ENCODE data around the gene DNM3.

The DNM3 gene

DNA sequence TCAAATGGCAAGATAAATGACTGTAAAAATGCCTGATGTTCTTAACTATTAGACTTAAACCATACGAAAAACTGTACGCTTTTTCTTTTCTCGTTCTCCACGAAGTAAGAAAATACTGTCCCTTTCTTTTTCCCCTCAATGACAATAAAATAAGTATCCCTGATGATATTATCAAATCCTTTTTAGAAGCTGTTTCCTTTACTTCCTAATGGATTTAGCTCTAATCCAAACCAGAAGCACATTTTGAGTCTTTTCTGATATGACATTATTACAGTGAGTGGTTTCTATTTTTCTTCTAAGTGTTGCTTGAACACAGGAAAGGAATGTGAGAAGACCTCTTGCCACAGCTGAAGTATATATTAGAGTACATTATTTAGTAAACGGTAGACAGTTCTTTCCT, 32.4 kb downstream of the DNM3 start:
- DNase-seq: no peak

DNA sequence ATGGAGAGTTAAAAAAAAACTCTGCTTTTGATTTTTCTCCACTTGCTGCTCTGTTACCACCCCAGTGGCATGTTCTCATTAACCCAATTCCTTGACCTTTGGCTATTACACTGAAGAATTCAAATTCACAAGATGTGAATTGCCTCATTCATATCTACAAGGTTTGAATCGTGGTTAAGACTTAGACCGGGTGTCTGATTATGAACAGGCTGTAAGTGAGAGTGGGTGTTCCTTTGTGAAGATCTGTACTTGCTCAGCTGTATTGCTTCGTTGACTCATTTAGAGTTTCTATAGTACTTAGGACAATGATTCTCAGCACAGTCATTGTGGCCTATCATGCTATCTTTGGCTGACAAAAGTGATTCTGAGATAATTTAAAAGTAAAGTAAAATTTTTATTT, 36.4 kb downstream of the DNM3 start:
- no peak for DNase-seq

DNA sequence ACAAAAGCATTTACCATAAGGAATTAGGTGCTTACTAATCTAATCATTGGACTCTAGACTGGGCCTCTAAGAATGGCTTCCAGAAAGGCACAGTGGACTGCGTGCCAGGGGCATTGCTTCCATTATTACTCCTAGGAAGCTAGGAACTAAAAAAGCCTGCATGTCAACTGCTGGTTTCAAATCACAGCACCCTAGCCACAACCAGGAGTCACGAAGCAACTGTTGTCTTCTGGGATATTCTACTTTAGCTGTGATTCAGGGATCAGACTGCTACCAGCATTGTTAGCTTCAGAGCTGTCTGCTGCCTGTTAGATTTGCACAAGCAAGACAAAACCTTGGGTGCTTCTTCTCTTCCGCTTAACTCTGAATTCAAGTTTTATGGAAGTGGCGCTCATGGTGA, 38.3 kb downstream of the DNM3 start:
- DNase-seq: no peak

DNA sequence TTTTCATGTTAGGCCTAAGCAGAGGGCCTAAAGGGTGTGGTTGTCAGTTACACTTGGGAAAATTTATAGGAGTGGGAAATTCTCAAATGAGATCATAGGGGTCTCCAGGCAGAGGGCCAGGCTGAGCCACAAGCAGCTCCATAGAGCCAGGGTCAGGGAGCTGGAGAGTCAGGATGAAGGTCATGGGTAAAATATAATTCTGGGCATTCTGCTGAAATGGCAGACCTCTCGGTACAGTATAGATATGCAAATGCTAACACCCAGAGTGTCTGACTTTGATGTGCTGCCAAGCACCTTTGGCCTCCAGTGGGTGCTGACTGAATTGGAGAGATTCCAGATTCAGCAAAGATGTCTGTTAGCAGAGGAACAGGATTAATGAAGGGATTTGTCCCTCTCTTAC, 40.1 kb downstream of the DNM3 start:
- DNase-seq: no peak

DNA sequence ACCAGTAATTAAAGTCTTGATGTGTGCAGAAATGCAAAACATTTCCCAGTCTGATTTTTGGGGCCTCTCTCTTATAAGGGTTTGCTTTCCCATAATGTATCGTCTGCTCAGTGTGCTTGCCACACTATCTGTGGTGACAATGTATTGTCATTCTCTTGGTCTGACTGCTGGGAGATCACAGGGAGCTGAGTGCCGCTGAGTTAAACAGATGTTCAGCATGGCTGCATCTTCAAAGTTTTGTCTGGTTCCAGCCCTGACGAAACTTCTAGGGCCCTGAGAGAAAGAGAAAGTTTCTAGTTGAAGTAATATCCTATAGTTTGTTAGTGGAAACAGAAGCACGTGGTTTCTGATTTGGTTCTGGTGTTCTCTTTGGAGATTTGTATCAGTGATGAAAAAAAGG, 42.6 kb downstream of the DNM3 start:
- DNase-seq: no peak

DNA sequence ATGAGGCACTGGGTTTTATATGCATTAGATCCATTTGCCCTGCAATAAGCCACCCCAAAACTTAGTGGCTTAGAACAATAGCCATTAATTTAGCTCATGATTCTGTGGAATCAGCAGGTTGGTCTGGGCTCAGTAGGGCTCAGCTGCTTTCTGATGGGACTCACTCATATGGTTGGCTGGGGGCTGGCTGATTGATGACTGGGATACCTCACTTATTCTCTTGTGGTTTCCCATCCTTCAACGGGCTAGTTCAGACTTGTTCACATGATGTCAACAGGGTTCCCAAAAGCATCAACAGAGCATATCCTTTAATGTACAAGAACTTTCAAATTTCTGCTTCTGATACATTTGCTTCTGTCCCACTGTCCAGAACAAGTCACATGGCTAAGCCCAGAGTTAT, 43.2 kb downstream of the DNM3 start:
- no peak for DNase-seq

DNA sequence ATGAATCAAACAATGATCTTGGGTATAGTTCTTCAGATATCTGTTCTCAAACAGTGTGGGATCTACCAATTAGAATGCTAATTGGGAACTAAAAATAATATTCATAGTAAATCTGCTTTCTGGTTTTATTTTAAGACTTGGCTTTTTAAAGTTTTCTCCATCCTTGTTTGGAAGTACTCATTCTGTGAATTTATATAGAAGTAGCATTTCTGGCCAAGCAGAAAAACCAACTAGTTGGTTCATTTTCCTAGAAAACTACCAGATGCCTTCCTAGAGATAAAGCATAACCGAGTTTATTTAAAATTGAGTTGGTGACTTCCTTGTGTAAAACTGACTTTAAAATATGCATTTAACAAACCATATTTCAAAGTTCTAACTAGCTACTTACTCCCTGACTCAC, 48.8 kb downstream of the DNM3 start:
- DNase-seq: no peak

DNA sequence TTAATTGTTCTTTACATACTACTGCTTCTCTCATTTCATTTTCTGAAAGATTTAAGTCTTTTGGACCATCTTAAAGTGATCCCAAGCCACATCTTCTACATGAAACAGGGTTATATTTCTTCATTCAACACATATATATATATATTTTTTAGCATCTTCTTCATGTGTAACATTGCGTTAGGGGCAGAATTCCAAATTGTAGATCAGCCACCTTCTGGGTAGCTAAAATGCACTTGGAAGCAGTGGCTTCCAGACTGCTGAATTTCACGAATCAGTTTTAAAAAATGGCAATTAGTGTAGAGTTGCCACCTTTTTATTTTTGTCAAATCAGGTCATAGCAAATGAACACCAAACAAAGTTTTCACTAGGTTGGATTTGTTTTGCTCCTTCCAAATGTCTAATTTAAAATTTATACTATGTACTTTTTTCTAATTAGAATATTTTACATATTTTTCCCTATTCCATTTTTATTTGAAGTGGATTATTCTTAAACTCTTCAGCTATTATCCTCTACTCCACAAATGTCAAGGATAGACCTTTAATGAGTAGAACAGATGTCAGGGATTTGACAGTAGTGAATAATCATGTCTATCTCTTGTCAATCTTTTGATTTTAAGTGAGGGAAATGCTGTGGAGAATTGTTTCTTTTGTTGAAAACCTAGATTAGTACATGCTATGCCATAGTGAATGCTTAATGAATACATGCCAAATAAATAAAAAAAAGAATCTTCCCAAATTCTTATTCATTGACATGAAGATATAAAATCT, 55.8 kb downstream of the DNM3 start:
- DNase-seq: no peak

DNA sequence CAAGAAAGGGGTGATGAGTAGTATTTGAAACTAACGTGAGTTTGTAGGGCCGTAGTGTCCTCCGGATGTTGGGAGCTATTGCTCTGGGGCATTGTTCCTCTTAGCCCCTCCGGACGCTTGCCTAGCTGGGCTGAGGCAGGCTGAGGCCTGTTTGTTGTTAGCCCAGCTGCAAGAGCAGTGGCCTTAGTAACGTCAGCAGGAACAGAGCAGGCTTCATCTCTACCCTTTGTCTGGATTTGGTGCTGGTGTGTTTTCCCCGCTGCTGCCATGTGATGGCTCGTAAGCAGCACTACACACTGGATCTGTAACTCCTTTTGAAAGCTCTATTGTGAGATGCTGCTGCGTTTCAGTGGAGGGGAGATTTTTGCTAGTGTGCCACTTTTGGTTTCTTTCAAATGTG, 57.6 kb downstream of the DNM3 start:
- DNase-seq: no peak

DNA sequence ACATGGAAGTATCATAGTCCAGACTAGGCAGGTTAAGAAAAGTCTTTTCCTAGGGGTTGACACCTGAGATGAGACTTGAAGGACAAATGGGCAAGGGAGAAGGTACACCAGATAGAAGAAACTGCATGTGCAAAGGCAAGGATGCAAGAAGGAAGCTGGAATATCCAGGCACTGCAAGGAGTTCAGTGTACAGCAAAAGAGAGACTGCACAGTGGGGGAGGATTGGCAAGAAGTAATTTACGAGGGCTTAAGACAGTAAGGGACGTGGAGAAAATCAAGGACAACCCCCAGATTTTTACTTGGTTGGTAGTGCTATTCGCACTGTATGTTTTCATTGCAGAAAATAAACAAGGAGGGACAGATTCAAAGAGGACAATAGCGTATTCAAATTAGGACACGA, 58.5 kb downstream of the DNM3 start:
- DNase-seq: no peak

DNA sequence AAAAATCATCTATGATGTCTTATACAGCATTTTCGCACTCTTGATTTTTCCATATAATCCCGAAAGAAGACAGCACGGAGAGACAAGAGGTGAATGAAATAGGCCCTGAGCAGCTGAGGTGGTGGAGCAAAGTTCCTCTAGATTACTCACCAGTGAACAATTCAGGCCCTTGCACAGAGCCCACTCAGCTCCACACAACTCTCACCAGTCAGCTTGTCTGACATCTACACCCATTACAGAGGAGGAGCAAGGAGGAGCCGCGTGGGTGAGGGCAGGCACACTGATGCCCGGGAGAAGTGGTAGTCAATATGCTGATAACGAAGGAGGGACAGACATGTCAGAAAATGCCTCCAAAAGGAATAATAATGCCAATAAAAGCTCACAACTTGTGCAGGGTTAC, 59.9 kb downstream of the DNM3 start:
- no peak for DNase-seq

DNA sequence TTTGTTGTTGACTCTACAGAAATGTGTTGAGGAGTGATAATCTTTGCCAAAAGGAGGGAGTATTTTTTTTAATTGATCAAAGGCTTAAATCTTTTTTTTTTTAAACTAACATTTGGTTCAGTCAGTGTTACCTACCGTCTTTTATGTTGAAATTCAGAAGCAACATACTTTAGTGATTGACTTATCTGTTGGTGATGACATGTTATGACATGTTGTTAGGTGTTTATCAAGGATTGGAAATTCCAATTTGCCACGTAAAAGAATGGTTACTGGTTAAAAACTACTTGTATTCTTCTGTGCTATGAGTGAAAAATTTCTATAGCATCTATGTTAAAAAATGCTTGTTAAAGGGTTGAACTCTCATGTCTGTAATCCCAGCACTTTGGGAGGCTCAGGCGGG, 61.2 kb downstream of the DNM3 start:
- no peak for DNase-seq

DNA sequence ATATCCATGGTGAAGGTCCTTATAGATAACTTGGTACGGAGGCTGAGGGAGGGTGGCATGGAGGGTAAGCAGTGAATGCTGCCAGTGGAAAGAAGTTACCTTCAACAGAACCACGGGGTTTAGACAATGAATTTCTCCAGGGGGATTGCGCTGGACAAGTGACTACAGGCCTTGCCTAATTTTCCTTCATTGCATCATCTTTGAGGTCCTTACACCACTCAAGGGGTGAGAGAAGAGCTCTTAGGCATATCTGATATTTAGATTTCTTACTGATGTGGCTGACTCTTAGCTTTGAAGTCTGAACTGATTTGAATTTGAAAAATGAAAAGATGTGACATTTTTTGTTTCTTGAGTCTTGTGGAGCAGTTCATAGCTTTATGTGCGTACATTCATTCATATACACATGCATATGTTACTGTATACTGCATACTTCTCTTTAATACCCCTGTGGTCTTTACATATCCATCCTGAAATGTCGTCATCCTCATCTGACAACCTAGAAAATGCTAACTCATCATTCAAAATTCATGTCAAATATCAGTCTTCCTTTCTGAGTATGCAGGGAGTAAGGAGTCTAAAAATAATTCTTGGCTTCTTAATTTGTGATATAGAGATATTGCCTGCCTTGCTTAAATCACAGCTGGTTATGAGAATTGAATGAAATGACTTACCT, 63.6 kb downstream of the DNM3 start:
- no peak for DNase-seq

DNA sequence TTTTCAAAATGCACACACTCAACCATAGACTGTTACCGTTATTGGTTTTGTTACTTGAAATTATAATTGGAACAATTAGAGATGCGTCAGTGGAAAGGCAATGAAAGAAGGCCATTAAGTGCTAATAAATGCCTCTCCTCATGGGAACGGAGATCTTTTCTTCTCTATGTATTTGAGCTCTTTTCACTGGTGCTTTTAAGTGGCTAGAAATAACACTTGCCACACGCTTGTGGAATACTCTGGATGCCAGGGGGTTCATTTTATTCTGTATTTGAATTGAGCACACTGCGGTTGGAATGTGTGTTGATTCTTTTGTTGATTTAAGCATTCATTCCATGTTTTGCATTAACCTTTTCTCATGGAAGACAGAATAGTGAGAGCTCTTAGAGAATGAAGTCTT, 68.4 kb downstream of the DNM3 start:
- DNase-seq: no peak

DNA sequence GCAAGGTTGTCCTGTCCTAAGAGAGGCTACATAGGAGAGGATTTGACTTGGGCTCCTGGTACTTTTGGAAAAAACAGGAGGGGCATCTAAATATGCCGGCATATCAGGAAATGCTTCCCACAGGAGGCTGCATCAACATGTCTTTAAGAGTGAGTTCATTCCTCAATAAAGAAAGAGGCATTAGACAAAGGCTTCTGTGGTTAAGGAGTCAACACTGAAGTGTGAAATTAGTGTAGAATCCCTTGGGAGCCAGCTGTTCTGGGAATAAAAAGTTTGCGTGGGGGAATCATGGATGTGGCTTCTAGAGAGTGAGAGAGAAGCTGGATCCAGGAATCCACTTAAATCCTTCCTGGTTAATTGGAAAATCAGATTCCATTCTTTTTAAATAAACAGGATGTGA, 69.5 kb downstream of the DNM3 start:
- DNase-seq: no peak

DNA sequence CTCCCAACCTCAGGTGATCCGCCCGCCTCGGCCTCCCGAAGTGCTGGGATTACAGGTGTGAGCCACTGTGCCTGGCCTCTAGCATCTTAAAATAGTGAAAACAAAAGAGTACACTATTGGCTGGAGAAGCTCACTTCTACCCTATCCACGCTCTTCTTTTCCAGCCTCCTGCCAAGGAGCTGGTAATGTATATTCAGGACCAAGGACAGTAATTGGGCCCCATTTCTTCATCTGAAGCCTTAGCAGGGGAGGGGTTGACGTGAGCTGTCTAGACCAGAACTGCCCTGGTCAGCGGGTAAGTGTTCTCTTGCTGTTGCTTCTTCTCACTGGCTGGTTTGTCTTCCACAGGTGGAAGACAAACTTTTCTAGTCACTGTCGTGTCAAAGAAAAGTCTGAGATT, 70.2 kb downstream of the DNM3 start:
- no peak for DNase-seq

DNA sequence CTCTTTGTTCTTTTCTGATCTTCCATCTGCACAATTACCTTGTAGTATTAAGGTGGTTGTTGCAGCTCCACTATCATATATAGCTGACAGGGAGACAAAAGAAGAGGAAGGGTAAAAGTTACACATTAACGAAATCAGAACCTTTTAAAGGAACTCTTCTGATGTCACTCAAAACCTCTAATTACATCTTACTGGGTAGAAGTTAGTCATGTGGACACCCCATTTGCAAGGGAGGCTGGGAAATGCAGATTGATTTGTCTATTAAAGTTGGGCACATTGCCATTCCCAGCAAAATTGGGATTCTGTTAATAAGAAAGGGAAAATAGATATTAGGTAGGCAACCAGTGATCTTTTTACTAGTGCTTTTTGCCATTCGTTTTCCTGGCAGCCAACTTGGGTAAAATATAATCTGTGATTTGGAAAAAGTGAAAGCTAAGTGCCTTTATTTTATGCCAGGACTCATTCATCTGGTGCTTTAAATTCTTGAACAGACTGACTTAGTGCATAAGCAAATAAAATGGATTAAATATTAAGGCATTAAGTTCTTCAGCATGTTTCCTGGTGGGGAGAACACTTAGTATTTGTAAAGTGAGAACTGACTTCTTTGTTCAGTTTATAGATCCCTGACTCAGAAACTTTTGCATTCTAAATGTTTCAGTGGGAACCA, 71.3 kb downstream of the DNM3 start:
- no peak for DNase-seq

DNA sequence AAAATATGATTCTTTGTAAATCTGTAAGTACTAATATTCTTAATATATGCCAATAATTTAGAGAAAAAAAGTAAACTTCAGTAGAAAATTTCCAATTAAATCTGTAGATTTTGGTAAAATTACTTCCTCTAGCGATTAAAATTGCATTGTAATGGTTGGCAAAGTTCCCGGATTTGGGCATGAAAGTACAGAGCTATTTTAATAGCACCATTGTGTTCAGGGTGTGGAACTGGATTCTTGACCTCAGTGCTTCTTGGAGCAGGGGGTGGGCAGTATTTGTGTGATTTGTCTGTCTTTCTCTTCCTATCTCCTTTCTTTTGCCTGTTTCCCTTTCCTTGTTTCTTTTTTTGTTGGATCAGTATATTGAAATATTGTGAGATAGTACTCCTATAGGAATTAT, 72.1 kb downstream of the DNM3 start:
- DNase-seq: no peak

DNA sequence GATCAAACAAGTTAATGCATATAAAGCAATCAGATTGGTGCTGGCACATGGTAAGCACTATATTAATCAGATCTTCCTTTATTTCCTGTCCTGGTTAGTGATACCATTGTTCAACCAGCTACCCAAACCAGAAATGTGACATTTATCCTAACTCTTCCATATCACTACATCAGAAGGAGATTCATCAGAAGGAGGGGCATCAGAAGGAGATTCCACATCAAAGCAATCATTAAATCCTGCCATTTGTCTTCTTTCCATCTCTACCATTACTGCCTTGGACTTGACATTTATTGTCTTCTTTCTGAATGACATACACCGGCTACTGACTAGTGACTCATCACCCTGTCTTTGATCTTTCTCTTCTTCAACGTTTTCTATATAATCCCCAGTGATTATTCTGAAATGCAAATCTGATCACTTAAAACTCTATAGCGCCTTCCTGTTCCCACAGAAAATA, 75.0 kb downstream of the DNM3 start:
- DNase-seq: no peak

DNA sequence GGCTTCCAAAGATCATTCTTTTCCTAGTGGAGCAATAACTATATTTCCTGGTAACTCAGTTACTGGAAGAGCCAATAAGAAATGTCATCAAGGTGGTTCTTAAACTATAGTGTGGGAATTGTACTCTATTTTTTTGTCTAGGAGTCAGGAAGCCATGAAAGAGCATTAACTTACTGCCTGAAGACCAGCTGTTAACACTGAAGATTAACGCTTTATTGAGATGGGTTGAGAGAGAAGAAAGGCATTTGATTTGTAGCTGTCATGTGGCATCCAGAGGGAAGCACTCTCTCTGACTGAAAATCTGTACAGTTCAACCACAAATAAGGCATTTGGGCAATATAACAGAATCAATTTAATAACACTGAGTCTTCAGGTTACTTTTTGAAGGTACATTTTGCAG, 76.0 kb downstream of the DNM3 start:
- DNase-seq: no peak

DNA sequence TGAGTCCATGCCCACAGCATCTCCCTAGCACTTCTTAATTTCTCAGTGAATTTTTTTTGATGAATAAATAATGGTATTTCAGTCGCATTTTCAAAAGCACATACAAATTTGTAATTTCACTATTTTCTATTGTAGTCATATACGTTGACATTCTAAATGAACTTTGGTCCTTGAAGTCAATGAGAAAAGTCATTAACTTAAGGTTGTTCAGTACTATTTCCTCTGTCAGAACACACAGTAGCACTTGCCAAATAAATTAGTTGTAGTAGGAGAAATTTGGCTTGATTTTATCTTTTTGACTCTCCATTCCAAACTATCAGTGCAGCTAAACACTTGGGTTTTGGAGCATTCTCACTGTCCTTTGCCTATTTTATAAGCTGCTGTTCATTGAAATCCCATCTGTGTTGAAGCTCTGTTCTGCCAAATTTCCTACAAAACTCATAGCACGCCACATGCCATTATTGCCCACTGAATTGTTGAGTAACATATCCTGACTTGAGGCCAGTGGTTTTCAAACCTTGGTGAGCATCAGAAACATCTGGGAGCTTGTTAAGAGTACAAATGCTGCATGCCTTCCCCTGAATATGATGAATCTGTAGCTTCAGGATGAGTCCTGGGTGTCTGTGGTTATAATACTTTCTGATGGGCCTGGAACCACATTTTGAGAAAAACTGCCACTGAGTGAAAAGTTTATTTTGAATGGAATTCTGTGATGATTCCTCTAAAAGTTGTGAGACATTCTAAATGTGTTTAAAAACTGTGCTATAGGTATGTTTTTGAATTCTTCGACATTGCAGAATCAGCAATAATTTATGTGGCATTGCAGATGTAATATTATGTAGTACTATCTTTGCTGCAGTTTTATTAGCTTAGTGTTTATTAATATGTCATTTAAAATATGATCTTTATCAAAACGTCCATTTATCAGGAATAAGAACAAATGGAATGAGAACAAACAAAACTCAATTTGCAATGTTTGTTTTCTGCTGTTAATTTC, 78.9 kb downstream of the DNM3 start:
- no peak for DNase-seq

DNA sequence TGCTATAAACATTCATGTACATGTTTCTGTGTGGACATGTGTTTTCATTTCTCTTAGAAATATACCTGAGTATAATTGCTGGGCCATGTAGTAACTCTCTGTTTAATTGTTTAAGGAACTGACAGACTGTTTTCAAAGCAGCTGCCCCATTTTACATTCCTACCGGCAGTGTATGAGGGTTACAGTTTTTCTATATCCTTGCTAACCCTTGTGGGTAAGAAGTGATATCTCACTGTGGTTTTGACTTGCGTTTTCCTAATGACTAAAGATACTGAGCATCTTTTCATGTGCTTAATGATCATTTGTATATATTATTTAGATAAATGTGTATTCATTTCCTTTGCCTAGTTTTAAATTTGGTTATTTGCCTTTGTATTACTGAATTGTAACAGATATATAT, 81.7 kb downstream of the DNM3 start:
- DNase-seq: no peak

DNA sequence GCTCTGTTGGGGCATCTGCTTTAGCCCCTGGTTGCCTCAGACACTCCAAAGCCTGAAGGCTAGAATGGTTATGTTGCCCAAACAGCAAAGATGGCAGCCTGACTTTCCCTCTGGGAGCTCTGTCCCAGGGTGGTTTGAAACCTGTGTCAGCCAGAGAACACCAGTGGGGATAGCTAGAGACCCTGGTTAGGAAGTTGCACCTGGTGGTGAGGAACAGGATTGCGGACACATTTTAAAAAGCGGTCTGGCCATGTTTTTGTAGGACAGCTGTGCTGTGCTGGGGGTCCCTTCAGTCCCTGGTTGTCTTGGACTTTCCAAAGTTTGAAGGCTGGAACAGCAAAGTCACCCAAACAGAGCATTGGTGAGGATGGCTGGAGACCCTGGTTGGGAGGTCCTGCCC, 87.8 kb downstream of the DNM3 start:
- DNase-seq: no peak

Data from CD4-positive, alpha-beta T cell treated with Interleukin-4 for 4 hours (primary cell).